Neural progenitor cell (in vitro differentiated cells): ENCODE results near the gene BCAT1. TPM values are rescaled to one million over a fixed set of nuclear protein-coding genes. Genes with fewer than 3 reads are reported as not detected.

Experiments used
- DNase-seq: peaks from one replicate; pipeline ENCODE4 v3.0.0-alpha.2; 2016; ENCODE audit warnings: low spot score
- H2AFZ ChIP-seq: fragments of 200-600 bp; sonication (generic); replicated peaks from 2 replicates; pipeline ENCODE4 v1.6.1; 2016; ENCODE audit warnings: antibody characterized with exemption
- H3F3A ChIP-seq: fragments of 200-600 bp; sonication (generic); 2 replicates; pipeline ENCODE4 v1.6.1; 2016; ENCODE audit warnings: antibody characterized with exemption, low read depth
- H3K27ac ChIP-seq: fragments of 200-600 bp; sonication (generic); 2 replicates; pipeline ENCODE4 v1.5.1; 2016; ENCODE audit warnings: mild to moderate bottlenecking
- H3K27me3 ChIP-seq: fragments of 200-600 bp; sonication (generic); 2 replicates; pipeline ENCODE4 v1.6.1; 2016; ENCODE audit warnings: mild to moderate bottlenecking, moderate library complexity
- H3K36me3 ChIP-seq: fragments of 200-600 bp; sonication (generic); 2 replicates; pipeline ENCODE4 v1.5.1; 2016
- H3K4me1 ChIP-seq: fragments of 200-600 bp; sonication (generic); 2 replicates; pipeline ENCODE4 v1.6.1; 2016; ENCODE audit warnings: mixed run types
- H3K4me2 ChIP-seq: fragments of 200-600 bp; sonication (generic); 2 replicates; pipeline ENCODE4 v1.6.1; 2016
- H3K4me3 ChIP-seq: fragments of 200-600 bp; sonication (generic); 2 replicates; pipeline ENCODE4 v1.5.1; 2016
- H3K79me2 ChIP-seq: fragments of 200-600 bp; sonication (generic); 2 replicates; pipeline ENCODE4 v1.6.1; 2016; ENCODE audit warnings: low read depth
- H3K9ac ChIP-seq: fragments of 200-600 bp; sonication (generic); 2 replicates; pipeline ENCODE4 v1.6.1; 2016
- H3K9me3 ChIP-seq: fragments of 200-600 bp; sonication (generic); 2 replicates; pipeline ENCODE4 v1.5.1; 2016; ENCODE audit warnings: low read depth
- H4K20me1 ChIP-seq: fragments of 200-600 bp; sonication (generic); 2 replicates; pipeline ENCODE4 v1.6.1; 2016; ENCODE audit warnings: low read depth
- H3K27ac Mint-ChIP-seq: 3 replicates; pipeline ENCODE4 v1.8.0; 2021; ENCODE audit warnings: mixed read lengths
- H3K27me3 Mint-ChIP-seq: 2 replicates; pipeline ENCODE4 v1.8.0; 2022; ENCODE audit warnings: low read depth, mild to moderate bottlenecking, inconsistent platforms, moderate library complexity, mixed read lengths; ENCODE audit not compliant: insufficient read depth
- H3K36me3 Mint-ChIP-seq: 3 replicates; pipeline ENCODE4 v1.8.0; 2021; ENCODE audit warnings: mixed read lengths
- H3K4me1 Mint-ChIP-seq: 3 replicates; pipeline ENCODE4 v1.8.0; 2021; ENCODE audit warnings: mixed read lengths
- H3K4me3 Mint-ChIP-seq: 3 replicates; pipeline ENCODE4 v1.8.0; 2021; ENCODE audit warnings: mild to moderate bottlenecking, moderate library complexity, mixed read lengths
- H3K9me3 Mint-ChIP-seq: 3 replicates; pipeline ENCODE4 v1.8.0; 2020; ENCODE audit warnings: mixed read lengths
- EZH2 ChIP-seq: fragments of 200-600 bp; sonication (generic); IDR thresholded peaks from 2 replicates; pipeline ENCODE4 v1.6.1; 2017; ENCODE audit warnings: antibody characterized with exemption, mild to moderate bottlenecking, moderate library complexity
- EZH2phosphoT487 ChIP-seq: fragments of 200-600 bp; sonication (generic); IDR thresholded peaks from 2 replicates; pipeline ENCODE4 v1.6.1; 2017; ENCODE audit warnings: antibody characterized with exemption
- total RNA-seq: library from RNA; depleted of rRNA; stranded (reverse); fragments of >200 nt; gene quantifications from 2 replicates; pipeline ENCODE4 v1.2.3, GENCODE V29; 2015; ENCODE audit warnings: low replicate concordance
- TF ChIP-seq, protein P1 (sequence below): fragments of 200-600 bp; sonication (generic); IDR thresholded peaks from 2 replicates; pipeline ENCODE4 v1.5.1; 2017; ENCODE audit warnings: antibody characterized with exemption, mild to moderate bottlenecking

Gene BCAT1
- total RNA-seq, 1 donor from 2014 or later = 287 TPM

GRCh38 chr12:24970177-24970576 lies 21.3 kb upstream of the BCAT1 start:
- no peak for TF ChIP-seq EZH2phosphoT487
- TF ChIP-seq EZH2 = no peak
- TF ChIP-seq, protein P1, sequence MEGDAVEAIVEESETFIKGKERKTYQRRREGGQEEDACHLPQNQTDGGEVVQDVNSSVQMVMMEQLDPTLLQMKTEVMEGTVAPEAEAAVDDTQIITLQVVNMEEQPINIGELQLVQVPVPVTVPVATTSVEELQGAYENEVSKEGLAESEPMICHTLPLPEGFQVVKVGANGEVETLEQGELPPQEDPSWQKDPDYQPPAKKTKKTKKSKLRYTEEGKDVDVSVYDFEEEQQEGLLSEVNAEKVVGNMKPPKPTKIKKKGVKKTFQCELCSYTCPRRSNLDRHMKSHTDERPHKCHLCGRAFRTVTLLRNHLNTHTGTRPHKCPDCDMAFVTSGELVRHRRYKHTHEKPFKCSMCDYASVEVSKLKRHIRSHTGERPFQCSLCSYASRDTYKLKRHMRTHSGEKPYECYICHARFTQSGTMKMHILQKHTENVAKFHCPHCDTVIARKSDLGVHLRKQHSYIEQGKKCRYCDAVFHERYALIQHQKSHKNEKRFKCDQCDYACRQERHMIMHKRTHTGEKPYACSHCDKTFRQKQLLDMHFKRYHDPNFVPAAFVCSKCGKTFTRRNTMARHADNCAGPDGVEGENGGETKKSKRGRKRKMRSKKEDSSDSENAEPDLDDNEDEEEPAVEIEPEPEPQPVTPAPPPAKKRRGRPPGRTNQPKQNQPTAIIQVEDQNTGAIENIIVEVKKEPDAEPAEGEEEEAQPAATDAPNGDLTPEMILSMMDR = no peak
- peaks cover 4% of the 10 kb centered on the region for H3K9me3 Mint-ChIP-seq
- peaks cover 5% of the 10 kb centered on the region for H3K27me3 Mint-ChIP-seq
- Histone ChIP-seq H3K4me1 (no peaks in the 10 kb centered on the region), H3K4me2 (no peak overlapping the region), H3K36me3 (no peaks in the 10 kb centered on the region), H3F3A (no peaks in the 10 kb centered on the region), H3K79me2 (no peaks in the 10 kb centered on the region), H3K27ac (no peak overlapping the region), H2AFZ (no peak overlapping the region), H3K9ac (no peak overlapping the region), H4K20me1 (no peaks in the 10 kb centered on the region), H3K4me3 (no peak overlapping the region), H3K27me3 (no peaks in the 10 kb centered on the region), H3K9me3 (no peaks in the 10 kb centered on the region)
- no peak overlapping the region for H3K4me3 Mint-ChIP-seq
- no peak overlapping the region for H3K27ac Mint-ChIP-seq
- H3K36me3 Mint-ChIP-seq = no peaks in the 10 kb centered on the region
- no peaks in the 10 kb centered on the region for H3K4me1 Mint-ChIP-seq
- no peak for DNase-seq

DNA sequence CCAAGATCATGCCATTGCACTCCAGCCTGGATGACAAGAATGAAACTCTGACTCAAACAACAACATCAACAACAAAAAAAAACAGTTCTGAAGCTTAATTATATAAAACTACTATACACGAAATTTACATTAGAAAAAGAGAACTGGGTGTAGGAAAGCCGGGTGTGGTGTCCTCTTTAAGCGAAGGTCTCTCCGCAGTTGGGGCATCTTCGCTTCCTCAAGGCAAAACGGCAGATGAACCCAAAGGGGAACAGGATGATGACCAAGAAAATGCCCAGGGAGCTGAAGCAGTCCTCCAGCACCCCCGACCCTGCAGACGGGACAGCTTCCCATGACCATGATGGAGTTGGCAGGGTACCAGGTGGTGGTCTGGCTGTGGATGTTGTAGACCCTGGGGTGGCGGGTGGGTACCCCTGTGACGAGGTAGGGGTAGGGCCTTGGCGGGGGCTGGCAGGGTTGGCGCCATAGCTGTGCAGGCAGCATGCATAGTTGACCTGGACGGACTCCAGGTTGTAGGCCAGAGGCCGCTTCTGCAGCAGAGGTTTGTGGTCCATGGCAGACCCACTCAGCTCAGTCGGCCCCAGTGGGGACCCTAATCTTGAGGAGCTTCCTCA lies 18.2 kb upstream of the BCAT1 start:
- no peaks in the 10 kb centered on the region for H3K36me3 Mint-ChIP-seq
- H3K27ac ChIP-seq = no peak overlapping the region
- no peaks in the 10 kb centered on the region for H3K9me3 ChIP-seq
- TF ChIP-seq, protein P1 = no peak
- no peak overlapping the region for H3K27ac Mint-ChIP-seq
- no peaks in the 10 kb centered on the region for H4K20me1 ChIP-seq
- no peaks in the 10 kb centered on the region for H3K36me3 ChIP-seq
- no peak overlapping the region for H3K9ac ChIP-seq
- peaks cover 5% of the 10 kb centered on the region for H3K27me3 Mint-ChIP-seq
- H2AFZ ChIP-seq = no peak overlapping the region
- DNase-seq = no peak
- H3F3A ChIP-seq = no peaks in the 10 kb centered on the region
- H3K4me1 Mint-ChIP-seq = no peaks in the 10 kb centered on the region
- no peaks in the 10 kb centered on the region for H3K79me2 ChIP-seq
- no peak overlapping the region for H3K4me3 Mint-ChIP-seq
- peaks cover 13% of the 10 kb centered on the region for H3K9me3 Mint-ChIP-seq
- no peaks in the 10 kb centered on the region for H3K4me1 ChIP-seq
- no peak overlapping the region for H3K4me3 ChIP-seq
- no peak overlapping the region for H3K4me2 ChIP-seq
- no peaks in the 10 kb centered on the region for H3K27me3 ChIP-seq

GRCh38 chr12:24964342-24964741 lies 15.4 kb upstream of the BCAT1 start:
- Histone ChIP-seq H3K27ac (no peak overlapping the region), H2AFZ (no peak overlapping the region), H3K4me3 (no peak overlapping the region), H4K20me1 (no peaks in the 10 kb centered on the region), H3K4me1 (no peaks in the 10 kb centered on the region), H3K9me3 (no peaks in the 10 kb centered on the region), H3K4me2 (no peak overlapping the region), H3F3A (no peaks in the 10 kb centered on the region), H3K79me2 (no peaks in the 10 kb centered on the region), H3K36me3 (no peaks in the 10 kb centered on the region), H3K27me3 (no peaks in the 10 kb centered on the region), H3K9ac (no peak overlapping the region)
- Mint-ChIP-seq H3K9me3 (peaks cover 9% of the 10 kb centered on the region), H3K27ac (no peak overlapping the region), H3K4me3 (no peak overlapping the region), H3K36me3 (no peaks in the 10 kb centered on the region), H3K27me3 (peaks cover 5% of the 10 kb centered on the region), H3K4me1 (no peaks in the 10 kb centered on the region)
- no peak for DNase-seq
- TF ChIP-seq, protein P1 = no peak
- TF ChIP-seq EZH2 (no peak), EZH2phosphoT487 (no peak)
